Prostate gland (tissue), 2 donors: ENCODE data around the gene SHC3.

ENCODE experiments used
- CTCF ChIP-seq, 4 experiments: fragments of 200-600 bp in 2 of 4; fragments of 450-650 bp in 2 of 4; sonication (generic) in 2 of 4; IDR thresholded peaks; 1 replicate in 3 of 4; 2 replicates in 1 of 4; pipeline ENCODE4 v1.5.1; 2016 to 2019; ENCODE audit warnings: antibody characterized with exemption in 4 of 4, mild to moderate bottlenecking in 2 of 4, moderate library complexity in 2 of 4
- POLR2A ChIP-seq: fragments of 450-650 bp; IDR thresholded peaks from one replicate; pipeline ENCODE4 v1.6.1; 2016; ENCODE audit warnings: antibody characterized with exemption, mild to moderate bottlenecking
- POLR2AphosphoS5 ChIP-seq: sonication (generic); formaldehyde crosslinking; IDR thresholded peaks from one replicate; pipeline ENCODE4 v1.6.1; 2017; ENCODE audit warnings: antibody characterized with exemption

- TF ChIP-seq CTCF (IDR thresholded peaks at IDR 0.05) = no peak
- no peak for TF ChIP-seq POLR2A
- TF ChIP-seq POLR2AphosphoS5 = no peak
Observed at GRCh38 chr9:89025553-89025952, 153.1 kb downstream of the SHC3 start.
